ENCODE measurements around the gene WDR76. TPM values are rescaled to one million over a fixed set of nuclear protein-coding genes. Genes with fewer than 3 reads are reported as not detected.

Gene WDR76
- 4.1 and 24.7 TPM in 2 replicates for total RNA-seq

DNA sequence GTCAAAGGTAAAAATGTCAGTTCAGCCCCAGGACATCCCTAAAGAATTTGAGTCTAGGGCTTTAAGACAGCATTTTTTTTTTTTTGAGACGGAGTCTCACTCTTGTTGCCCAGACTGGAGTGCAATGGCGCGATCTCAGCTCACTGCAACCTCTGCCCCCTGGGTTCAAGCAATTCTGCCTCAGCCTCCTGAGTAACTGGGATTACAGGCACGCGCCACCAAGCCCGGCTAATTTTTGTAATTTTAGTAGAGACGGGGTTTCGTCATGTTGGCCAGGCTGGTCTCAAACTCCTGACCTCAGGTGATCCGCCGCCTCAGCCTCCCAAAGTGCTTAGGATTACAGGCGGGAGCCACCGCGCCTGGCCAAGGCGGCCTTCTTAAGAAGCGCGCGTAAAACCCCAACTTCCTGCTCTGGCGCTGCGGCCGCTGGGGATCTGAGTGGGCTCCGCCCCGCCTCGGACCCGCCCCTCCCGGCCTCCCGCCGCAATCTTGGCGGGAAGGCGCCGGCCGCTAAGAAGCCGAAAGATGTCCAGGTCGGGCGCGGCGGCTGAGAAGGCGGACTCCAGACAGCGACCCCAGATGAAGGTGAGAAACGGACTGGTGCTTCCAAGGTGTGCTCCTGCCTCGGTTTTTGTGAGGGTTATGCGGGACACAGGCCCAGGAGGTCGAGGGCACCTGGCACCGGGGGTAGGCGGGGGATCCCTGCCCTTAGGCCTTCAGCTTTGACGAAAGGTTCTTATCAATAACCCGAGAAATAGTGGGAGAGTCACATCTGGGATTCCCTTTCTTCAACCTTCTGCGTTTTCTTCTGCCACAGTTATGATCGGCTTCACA lies at the start of gene WDR76:
Gene WDR76, plus strand, starts transcription at position 495 of the 834 bp plus-strand sequence. Its CDS starts 31 bp downstream, at position 526.

DNA sequence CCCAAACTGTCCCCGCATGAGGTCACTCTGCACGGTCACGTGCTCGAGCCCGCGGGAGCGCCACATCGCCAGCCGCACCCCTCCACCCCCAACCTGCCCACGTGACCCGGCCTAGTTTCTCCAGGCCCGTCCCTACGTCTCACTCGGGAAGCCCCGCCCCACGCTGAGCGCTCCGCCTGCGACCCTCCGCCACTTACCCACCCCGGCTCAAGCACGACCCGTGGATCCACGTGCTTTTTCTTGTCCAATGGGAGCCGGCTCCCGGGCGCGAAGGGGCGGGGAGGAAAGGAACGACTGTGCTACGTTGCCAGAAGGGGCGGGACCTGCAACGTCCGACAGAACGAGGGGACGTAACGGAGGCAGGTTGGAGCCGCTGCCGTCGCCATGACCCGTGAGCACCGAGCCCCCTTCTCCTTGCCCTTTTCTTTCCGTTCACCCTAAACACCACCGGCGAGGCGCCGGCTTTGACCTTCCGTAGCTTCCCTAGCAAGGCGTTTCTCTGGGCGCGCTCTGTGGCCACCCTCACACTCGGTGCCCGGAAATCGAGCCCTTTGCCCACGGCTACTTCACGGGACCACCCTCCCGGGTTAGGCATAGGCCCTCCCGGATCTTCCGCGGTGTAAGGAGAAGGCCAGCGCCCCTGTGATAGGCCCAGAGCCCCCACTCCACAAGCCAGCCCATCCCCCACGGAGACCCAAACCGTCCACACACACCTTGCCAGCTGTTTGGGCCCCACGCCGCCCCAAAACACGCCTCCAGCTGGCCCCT lies 34.6 kb upstream of the WDR76 start, which contains the start of gene SERF2:
Gene SERF2, plus strand, starts transcription at position 328 of the 768 bp plus-strand sequence. Its CDS starts 57 bp downstream, at position 385.

DNA sequence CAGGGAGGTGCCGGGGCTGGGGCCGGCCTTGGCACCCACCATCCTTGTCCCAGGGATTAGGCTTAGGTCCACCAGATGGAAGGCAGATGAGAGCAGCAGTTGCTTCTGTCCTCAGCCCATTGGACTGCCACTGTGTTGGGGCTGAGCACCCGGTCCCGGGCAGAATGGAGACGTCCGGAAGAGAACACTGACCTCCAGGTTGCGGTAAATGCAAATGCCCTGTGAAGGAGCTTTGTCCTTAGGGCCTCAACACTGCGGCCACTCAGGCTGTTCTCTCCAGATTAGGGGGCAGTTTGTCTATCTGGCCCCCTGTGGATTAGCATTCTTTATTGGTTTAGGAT lies 26.9 kb upstream of the WDR76 start, which contains the start of gene SERINC4:
Gene SERINC4, minus strand, starts transcription at position 276 of the 341 bp plus-strand sequence. Its CDS starts 234 bp downstream, at position 42.

DNA sequence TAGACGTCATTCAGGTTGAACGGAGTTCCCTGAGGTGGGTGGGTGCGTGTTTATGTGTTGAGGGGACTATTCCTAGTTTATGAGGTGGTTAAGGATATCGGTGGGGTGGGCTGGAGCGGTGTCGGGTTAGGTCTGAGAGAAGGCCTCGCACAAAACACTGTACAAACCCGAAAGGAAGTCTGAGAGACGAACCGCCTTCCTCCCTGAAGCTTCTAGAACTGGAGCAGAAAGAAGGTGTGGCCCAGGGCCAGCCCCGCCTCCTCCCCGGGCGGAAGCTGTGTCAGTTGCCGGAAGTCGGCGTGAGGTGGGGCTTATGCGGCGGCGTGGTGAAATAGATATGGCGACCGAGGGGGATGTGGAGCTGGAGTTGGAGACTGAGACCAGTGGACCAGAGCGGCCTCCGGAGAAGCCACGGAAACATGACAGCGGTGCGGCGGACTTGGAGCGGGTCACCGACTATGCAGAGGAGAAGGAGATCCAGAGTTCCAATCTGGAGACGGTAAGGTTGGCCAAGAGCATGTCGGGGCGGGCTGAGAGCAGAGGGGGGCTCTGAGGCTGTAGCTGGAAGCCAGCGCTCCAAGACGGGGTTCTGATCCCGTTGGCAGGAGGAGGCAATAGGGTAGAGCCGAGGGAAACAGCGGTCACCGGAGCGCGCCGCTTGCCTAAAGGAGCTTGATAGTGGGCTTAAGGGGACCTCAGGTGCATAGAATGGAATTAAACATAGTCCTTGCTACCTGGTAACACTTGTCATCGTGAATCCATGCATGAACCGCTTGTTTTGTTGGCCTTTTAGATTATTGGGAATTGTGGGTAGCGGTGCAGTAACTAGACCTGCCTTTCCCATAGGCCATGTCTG lies 26.3 kb upstream of the WDR76 start, which contains the start of gene HYPK:
Gene HYPK, plus strand, starts transcription at position 314 of the 856 bp plus-strand sequence. Its CDS starts 24 bp downstream, at position 338.

DNA sequence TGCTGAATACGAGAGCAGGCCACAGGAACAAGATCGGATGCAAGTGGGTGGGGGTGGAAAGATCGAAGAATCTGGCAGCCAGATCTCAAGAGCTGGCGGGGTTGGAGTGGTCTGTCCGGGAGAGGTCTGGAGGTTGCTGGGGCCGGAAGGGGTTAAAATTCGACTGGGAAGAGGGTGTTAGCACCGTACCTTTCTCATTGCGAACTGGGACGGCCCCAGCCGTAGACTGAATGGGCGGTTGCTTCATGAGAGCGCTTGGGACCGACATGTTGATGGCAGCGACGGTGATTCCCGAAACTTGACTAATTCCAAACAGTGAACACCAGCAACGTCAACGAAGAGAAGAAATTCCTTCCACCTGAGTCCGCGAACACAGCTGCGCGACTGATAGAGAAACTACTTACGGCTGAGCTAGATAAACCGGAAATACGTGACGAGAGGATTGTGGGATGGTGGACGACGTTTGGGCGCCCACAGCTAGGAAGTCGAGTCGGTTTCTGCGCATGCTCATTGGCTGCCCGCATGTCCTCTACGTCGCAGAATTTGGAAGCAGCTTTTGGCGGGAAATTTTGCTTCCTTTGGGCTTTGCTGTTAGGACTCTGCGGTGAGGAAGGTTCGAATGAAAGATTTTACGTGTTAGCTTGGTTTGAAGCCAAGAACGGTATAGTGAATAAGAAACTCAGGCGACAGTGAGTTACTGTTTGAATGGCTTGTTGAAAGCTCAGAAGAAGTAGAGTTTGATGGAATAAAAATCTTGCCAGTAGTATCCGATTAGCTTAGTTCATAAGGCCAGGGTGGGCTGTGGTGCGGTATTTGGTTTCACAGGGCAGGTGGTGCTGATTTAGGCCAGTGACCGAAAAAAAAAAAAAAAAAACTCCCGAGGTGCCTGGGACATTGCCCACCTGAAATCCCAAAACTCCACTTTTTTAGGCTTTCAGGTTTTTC lies 2.2 kb upstream of the WDR76 start, which contains the start of gene MFAP1:
Gene MFAP1, minus strand, starts transcription at position 389 of the 945 bp plus-strand sequence. Its CDS starts 121 bp downstream, at position 268.

Other genes with a start within 250 kb of the WDR76 start
- gene PPIP5K1, start 236.8 kb upstream of the WDR76 start, total RNA-seq = 21.1 and 25.8 TPM in 2 replicates
- not detected in 2 replicates for gene CKMT1B, start 233.0 kb upstream of the WDR76 start, total RNA-seq
- 0.17 TPM in 1 of 2 replicates, not detected in the other for gene STRC, start 208.2 kb upstream of the WDR76 start, total RNA-seq
- gene CATSPER2, start 178.2 kb upstream of the WDR76 start, total RNA-seq = 0.50 and 3.1 TPM in 2 replicates
- not detected in 2 replicates for gene CKMT1A, start 133.1 kb upstream of the WDR76 start, total RNA-seq
- 192 and 247 TPM in 2 replicates for gene PDIA3, start 80.6 kb upstream of the WDR76 start, total RNA-seq
- 3.3 and 7.4 TPM in 2 replicates for gene ELL3, start 50.0 kb upstream of the WDR76 start, total RNA-seq
- gene SERF2, start 34.7 kb upstream of the WDR76 start, total RNA-seq = 593 and 934 TPM in 2 replicates
- gene SERINC4, start 26.8 kb upstream of the WDR76 start, total RNA-seq = 0.15 TPM in 1 of 2 replicates, not detected in the other
- gene HYPK, start 26.4 kb upstream of the WDR76 start, total RNA-seq = 5.1 and 7.9 TPM in 2 replicates
- 27.6 and 31.1 TPM in 2 replicates for gene MFAP1, start 2.3 kb upstream of the WDR76 start, total RNA-seq

All from smooth muscle cell of trachea (primary cell).